Muscle of back (tissue), 11 donors: ENCODE results near the gene ATG2B. TPM values are rescaled to one million over a fixed set of nuclear protein-coding genes. Genes with fewer than 3 reads are reported as not detected.
"Not testable (repeated sequence)": the region's sequence is repeated elsewhere in the genome, so short reads cannot be mapped to it uniquely, and the experiment has no call there.

Experiments used
- DNase-seq, 3 donors: peaks; one replicate each; pipeline versions ENCODE4 v3.0.0 to v3.0.0-alpha.2; 2013
- polyA plus RNA-seq, 10 donors: library from polyadenylated mRNA; unstranded; fragments of 120-200 nt; gene quantifications; one replicate each; pipeline ENCODE4 v1.2.1, GENCODE V29; 2013; ENCODE audit not compliant: insufficient read length in 10 of 10

The ATG2B gene
- polyA plus RNA-seq, 10 donors = 12.9 to 23.6 (median 17.1) TPM

DNA sequence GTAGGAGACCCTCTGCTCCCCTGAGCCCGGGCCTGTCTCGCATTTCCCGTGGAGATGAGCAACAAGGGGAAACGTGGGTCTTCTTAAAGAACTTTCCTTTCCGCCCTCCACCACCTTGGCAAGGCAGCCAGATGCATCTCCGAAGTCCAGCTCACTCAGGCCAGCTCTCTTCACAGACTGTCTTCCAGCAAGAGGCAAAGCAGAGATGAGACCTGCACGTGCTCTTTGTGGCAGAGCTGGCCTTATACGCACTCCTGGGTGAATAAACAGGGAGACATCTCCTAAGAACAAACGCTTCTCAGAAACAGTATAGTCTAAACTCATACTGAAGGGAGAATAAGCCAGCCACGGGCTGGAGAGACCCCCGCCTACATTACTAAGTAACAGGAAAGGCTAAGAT lies 108.5 kb downstream of the ATG2B start:
- no peak for DNase-seq

DNA sequence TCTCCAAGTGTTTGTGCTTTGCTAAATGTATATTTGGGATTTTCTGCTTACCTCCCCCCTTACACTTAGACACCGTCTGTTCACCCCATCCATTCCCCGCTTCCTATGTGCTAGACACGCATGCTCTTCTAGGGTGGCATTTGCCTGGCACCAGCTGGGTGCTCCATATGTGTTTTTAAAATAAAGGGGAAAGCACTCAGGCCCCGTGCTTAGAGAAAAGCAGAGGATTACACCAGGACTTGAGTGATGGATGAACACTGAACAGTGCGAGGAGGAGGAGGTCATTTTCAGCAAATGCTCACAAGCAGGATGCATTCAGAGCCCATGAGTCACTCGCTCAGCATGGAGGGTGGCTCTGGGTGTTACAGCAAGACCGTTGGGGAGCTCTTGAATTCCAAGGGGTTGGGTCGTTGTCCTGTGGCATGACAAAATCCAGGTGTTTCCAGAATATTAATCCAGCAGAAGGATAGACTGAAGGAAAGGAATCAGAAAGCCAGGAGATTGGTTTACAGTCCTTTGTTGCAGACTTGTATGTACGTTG lies 110.1 kb downstream of the ATG2B start:
- DNase-seq = peak in 1 of 3 donors; percentile 90

DNA sequence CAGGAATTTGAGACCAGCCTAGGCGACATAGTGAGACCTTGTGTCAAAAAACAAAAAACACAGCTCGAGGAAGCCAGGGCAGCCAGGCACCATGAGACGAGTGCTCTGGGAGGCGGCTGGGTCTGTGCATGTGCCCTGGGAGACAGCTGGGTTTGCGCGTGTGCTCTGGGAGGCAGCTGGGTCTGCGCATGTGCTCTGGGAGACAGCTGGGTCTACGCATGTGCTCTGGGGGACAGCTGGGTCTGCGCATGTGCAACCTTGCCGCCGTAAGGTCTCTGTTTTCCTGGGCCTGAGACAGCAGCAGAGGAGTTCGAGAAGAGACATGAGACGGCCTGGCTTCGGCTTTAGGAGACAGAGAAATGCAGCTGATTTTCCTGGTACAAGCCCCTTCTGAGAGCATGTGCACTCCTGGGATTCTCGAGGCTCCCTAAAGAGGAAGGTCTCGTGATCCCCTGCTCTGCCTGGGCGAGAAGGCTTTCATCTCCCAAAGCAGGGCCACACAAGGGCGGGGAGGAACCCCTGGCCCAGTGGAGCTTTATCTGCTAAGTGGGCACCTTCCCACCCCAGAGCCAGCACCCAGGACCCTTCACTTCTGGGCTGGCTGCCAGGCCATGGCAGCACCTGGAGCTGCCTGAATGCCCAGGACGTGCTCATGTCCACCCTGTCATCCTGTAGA lies 110.7 kb downstream of the ATG2B start:
- DNase-seq = no peak

DNA sequence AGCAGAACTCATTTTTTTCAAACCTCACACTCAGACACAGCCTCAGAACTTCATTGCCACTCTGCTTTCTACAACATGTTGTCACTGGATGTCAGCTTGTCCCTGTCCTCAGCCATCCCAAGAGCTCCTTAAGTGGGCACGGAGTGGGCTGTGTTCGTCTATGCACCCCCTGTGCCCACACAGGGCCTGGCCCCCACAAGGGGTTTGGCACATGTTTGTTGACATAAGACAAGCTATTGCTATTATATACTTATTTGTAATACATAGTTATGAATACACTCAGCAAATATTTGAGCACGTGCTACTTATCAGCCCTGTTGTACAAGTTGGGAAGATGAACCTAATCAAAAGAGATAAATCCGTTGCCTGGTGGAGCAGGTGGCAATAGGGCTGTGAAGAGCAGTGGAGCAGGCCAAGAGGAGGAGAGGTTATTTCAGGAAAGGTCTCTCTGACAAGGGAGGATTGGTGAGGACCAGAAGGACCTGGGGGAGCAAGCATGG lies 111.4 kb downstream of the ATG2B start:
- DNase-seq = no peak

DNA sequence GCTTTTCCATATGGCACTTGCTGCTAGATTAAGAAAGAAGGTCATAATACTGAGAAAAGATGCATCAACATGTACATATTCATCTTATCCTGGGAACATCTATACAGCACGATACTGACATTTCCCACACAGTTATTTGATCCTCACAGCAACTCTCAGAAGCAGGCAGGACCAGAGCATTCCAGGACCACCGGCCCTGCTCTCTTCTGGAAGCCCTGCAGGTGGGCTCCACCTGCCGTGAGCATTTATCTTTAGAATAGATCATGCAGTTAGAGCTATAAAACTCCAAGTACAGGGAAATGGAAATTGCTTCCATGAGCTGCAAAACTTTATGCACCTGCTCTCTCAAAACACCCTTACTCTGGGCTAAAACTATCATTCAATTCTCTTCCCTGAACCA lies 112.7 kb downstream of the ATG2B start:
- no peak for DNase-seq

DNA sequence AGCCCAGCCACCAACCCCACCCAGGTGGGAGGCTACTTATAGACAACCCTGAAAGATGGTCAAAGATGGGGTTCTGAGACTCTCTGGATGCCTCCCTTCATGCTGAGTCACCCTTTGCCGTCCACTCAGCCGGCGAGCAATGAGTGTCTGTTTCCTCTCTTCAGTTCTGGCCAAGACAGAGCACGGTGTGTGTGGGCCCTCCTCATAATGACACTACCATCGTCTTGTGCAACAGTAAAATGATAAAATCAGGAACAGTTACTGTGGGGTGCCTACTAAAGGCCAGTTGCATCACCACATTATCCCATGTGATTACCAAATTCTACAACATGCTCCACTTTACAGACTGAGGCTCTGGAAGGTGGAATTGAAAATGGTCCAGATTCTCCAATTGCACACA lies 114.1 kb downstream of the ATG2B start:
- DNase-seq = peak in 1 of 3 donors; percentile 71

DNA sequence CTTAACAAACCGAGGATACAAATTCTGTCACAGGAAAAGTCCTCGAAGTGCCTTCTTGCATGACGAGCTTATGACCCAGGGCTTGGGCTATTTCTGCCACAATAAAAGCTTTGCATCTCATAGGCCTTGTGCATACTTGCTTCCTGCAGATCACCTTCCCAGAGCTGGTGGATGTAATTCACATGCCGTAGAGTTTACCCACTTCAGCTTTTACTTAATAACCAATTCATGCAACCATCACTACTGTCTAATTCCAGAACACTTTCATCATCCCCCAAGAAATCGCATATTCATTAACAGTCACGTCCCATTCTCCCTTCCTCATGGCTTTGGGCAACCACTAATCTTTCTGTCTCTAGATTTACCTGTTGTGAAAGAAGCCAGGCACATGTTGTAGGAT lies 116.1 kb downstream of the ATG2B start:
- no peak for DNase-seq

DNA sequence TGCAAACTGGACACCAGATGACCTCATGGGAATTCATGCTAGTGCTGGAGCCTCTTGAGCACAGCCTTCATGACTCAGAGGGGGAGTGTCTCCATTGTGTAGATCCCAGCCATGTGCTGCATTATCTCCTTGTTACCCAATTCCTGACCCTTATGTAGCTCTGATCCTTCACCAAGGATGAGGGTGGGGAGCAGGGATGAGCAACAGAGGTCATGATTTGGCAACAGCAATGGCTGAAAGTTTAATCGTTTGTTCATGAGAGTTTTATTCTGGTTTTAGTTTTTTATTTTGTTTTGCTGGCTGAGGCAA lies 116.6 kb downstream of the ATG2B start:
- DNase-seq = peak in 1 of 3 donors; percentile 86

DNA sequence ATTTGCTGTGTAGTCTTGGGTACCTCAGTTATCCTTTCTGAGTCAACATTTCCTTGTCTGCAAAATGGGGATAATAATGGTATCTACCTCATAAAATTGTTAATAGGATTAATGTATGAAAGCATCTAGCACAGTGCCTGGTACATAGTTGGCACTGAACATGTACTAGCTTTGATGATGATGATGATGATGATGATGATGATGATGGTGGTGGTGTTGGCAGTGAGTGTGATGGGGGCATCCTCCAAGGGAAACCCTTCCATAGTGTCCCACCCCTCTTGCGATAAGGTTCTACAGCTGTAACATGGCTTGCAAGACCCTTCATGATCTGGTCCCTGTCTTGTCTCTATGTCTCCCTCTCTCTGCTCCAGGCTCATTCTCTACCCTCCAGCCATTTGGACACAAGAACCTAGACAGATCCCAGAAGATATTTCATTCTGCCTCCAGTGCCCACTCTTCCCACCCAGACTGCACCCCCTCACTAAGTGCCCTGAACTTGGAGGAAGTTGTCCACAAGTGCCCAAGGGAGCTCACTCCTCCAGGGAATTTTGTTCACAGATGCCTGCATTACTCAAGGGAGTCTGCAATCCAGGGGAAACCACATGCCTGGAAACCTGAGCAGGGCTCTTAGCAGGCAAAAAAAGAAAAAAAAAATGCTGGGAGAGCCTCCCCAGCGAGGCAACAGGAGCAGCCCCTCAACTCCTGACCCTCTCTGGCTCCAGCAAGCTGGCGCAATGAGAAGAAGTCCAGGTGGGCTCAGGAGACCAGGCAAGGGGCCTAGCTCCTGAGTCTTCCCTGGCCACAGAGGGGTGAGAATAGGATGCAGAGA lies 117.2 kb downstream of the ATG2B start:
- peak in 1 of 3 donors; percentile 54 for DNase-seq

DNA sequence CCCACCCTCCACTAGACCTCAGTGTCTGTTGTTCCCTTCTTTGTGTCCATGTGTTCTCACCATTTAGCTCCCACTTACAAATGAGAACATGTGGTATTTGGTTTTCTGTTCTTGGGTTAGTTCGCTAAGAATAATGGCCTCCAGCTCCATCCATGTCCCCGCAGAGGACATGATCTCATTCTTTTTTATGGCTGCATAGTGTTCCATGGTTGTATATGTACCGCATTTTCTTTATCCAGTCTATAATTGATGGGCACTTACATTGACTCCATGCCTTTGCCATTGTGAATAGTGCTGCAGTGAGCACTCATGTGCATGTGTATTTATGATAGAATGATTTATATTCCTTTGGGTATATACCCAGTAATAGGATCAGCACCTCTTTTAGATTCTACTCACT lies 118.1 kb downstream of the ATG2B start:
- DNase-seq = not testable (repeated sequence)

DNA sequence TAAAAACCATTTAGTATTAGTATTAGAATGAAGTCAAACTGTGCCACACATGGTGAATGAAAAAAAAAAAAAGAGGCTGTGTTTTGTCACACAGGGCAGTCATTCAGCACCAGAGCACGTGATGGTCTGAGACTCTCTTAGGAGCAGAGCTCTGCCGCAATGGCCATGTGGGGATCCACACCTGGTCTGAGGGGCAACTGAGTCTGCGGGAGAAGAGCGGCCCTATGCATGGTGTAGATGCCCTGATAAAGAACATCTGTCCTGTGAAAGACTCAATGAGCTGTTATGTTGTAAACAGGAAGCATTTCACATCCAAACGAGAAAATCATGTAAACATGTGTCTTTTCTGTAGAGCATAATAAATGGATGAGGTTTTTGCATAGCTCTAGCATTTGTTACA lies 119.4 kb downstream of the ATG2B start:
- DNase-seq = no peak

DNA sequence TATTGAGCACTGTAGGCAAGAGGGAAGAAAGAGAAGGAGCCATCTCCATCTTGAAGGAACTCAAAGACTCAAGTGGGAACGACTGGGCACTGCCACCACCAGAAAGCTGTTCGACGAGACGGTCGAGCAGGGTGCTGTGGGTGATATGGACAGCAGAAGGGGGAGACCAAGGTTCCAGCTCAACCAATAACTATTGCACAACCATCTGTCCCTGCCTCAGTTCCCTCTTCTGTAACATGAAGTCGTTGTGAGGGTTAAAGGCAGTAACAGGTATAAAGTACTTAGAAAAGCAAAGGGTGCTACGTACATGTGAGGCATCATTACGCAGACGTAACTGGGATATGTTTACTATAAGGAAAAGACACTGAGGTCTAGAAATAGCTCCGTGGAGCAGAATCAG lies 121.0 kb downstream of the ATG2B start:
- no peak for DNase-seq

DNA sequence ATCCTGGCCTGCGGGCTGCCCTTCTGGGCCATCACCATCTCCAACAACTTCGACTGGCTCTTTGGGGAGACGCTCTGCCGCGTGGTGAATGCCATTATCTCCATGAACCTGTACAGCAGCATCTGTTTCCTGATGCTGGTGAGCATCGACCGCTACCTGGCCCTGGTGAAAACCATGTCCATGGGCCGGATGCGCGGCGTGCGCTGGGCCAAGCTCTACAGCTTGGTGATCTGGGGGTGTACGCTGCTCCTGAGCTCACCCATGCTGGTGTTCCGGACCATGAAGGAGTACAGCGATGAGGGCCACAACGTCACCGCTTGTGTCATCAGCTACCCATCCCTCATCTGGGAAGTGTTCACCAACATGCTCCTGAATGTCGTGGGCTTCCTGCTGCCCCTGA lies 122.5 kb downstream of the ATG2B start:
- DNase-seq = no peak

DNA sequence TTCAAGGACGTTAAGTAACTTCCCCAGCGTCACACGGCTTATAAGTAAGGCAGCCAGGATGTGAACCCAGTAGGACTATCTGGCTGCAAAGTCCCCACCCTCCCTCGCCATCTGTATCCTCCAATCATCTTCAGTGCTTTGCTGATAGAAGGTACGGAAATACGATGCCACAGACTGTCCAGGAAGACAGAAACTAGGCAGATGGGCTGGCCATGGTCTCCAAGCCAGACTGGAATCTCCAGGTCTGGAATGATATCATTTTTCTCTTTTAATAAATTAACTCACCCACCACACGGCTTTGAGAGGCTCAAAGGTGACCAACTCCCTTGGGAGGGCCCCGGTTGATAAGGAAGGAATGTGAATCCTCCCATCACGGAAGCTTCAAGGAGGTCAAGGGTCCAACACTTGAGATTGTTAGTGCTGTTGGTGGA lies 123.4 kb downstream of the ATG2B start:
- no peak for DNase-seq

DNA sequence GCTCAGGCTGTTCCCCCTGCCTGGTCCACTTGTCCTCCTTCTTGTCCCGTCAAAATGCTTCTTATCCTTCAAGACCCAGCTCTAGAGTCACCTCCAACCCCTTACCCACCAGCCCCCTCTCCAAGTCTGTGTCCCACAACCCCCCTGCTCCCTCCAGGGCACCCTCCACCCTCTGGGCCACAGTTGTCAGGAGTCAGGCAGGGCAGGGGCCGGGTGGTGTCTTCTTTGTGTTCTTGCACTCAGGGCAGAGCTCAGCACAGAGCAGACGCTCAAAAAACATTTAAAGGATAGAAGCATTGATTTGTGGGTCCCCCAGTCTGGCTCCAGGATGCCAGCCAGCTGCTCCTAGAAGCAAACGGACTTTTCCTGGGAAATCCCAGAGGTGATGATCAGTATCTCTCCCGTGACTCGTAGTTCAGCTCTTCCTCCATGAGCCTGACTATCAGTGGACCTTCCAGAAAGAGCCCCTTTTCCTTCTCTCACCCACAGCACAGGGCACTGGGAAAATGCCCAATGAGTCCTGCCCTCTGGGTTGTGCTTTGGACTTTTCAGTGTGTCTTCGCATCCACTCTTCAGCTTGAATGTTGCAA lies 124.4 kb downstream of the ATG2B start:
- DNase-seq = no peak

DNA sequence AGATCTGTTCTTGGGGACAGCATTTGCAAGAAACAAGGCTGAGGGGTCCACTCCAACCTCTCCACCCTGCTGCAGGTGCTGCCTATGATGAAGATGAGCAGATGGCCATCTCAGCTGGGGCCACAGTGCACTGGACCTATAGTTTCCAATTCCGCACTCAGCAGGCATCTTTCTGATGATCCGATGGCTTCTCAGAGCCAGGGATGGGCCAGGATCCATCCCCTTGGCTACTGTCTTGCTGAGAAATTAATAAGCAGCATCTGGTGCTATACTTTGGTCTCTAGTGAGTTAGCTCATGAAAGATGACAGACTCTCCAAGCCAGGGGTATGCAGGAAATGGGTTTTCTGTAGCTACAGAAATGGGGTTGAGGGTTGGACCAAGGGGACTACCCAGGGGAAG lies 125.5 kb downstream of the ATG2B start:
- DNase-seq = no peak

DNA sequence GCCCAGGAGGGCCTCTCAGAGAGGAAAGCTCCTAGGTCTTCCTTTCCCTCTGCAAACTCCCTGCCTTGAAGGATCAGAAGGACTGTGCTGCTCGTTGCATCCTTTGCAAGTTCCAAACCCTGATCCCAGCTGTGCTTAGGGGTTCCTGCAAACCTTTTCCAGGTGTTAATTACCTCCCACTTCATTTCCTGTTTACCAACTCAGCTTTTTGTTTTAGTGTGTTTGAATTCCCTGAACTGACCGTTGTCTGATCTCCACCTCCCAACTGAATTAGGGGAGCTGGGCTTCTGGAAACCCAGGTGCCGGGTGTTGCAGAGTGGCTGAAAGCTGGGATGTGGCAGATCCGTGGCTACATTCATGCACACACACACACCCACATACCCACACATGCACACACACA lies 127.7 kb downstream of the ATG2B start:
- DNase-seq = no peak

DNA sequence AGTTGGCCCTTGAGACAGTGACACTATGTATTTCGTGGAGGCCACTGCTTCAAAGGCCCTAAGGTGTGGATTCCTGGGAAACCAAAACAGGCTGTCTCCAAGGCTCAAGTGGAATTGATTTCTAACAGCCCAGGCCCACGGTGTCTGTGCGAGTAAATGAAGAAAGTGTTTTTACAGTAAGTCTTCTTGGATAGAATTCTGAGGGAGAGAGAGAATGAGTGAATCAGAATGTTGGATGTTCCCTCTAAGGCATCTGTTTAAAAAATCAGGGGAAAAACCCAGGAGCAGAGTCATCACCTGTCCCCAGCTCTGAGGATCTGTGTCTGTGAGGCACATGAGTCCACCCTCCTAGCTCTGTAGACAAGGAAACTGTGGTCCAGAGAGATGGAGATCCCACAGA lies 129.5 kb downstream of the ATG2B start:
- peak in 2 of 3 donors; percentile 26 to 48 for DNase-seq

DNA sequence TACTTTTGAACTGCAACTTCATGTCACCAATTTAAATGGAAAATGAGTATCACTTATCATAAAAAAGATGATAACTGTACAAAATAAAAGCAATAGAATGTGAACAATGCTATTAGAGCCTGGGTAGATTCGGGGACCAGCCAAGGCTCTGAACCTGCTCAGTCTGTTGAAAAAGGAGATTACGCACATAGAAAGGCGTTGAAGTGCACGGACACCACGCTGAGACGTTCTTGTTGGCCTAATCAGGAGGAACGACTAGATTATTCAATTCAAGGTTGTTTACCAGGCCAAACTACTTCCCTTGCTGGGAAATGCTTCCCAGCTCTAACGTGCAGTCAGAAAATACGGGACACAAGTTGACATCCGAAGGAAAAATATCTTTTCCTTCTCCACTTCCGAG lies 130.6 kb downstream of the ATG2B start:
- no peak for DNase-seq

DNA sequence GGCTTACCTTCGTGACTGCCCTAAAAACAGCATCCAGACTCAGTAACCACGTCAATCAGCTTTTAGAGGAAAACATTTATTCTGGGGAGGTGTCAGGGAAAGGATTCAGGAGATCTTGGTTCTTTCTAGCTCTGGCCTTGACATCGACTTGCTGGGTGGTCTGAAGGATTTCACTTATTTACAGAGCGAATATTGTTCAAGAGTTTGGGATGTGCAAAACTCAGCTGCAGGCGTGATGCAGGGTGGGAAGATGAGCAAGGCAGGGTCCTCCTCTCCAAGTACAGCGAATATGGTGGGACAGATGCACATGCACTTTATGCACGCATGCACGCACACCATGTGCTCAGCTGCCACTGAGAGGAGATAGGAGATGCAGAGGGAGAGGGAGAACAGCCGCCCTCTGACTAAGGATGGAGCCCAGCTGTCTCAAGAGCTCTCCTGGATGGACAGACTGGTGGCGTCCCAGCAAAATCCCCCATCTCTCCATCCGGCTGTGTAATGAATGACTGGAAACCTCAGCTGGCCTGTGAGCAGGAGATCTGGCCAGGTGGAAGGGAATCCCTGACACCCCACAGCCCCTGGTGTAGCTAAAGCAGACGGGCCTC lies 131.5 kb downstream of the ATG2B start:
- DNase-seq = peak in 1 of 3 donors; percentile 61

DNA sequence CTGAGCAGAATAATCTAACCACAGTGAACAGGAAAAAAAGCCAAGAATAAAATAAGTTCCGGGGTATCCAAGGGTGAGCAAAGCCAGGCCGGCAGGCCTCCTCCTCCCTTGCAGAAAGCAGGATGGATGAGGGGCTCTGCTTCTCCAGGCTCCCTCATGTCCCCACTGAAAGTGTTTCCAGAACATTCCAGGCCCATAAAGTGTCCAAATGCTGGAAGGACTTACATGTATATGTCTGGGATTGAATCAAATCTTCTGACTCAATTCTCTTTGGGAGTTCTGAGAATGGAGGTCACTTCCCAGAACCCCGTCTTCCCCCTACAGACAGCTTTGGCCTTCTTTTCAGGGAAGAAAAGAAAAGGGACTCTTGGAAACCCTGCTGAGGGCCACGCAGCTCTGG lies 132.1 kb downstream of the ATG2B start:
- DNase-seq = peak in 1 of 3 donors; percentile 31

DNA sequence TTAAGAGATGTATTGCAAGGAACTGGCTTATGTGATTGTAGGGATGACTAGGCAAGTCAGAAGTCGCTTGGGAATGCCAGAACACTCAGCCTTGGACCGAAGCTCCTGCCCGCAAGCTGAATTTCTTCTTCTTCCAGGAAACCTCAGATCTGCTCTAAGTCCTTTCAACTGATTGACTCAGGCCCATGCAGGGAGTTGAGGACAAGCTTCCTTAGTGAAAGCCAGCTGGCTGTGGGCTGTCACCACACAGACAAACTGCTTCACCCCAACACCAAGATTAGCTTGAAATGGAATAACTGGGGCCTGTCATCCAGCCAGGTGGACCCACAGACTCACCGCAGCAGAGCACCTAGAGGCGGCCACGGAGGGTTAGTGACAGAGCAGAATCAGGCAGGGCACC lies 133.8 kb downstream of the ATG2B start:
- DNase-seq = no peak
